ENCODE data around the gene ATXN10. TPM values are rescaled to one million over a fixed set of nuclear protein-coding genes. Genes with fewer than 3 reads are reported as not detected.

Gene ATXN10
- polyA plus RNA-seq, 2 donors = 23.1 to 82.7 TPM

DNA sequence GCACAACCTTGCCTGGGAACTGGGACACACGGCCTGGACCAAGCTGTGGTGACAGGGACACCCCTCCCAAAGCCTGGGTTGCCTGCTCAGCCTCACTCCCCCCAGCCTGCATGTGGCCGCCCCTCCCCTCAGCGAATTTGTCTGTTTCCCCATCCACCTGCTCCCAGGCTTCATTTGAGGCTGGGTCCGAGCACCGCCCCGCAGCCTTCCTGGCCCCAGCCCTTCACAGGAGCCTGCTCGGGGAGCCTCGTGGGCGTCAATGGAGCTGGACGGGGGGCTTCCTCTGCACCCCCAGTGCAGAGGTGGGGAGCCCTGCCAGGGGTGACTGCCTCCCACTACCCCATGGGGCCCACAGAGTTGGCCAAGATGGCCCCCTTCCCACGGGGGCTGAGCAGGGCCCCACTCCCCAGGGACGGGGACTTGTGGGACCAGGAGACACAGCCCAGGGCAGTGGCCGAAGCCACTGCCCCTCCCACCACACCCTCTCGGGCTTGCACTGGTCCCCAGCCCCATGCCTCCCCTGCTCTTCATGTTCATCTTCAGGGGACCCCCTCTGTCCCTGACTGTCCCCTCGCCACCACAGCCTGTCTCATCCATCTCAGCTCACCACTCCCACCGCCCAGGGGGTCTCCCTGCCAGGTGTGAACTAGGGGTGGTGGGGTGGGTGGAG is 213.7 kb downstream of the ATXN10 start:
- H3K27ac ChIP-seq (ENCODE audit: low read depth in 2 of 2, low read length in 1 of 2) = no peak overlapping the region
- H3K27me3 ChIP-seq (ENCODE audit: control insufficient read depth in 1 of 2, insufficient read depth in 2 of 2, low read length in 2 of 2) = peaks cover 0 to 1% of the 10 kb centered on the region in 2 donors
- no peaks in the 10 kb centered on the region for H3K9me3 ChIP-seq (ENCODE audit: control insufficient read depth in 2 of 2, insufficient read depth in 1 of 2, low read depth in 1 of 2, low read length in 1 of 2)
- WGBS, 2 donors = 77 to 81% methylated on average over 16 of the region's 16 CpGs
- peaks cover 3 to 29% of the 10 kb centered on the region in 2 donors for H3K4me1 ChIP-seq (ENCODE audit: control insufficient read depth in 2 of 2, insufficient read depth in 2 of 2, low read length in 1 of 2)
- H3K4me3 ChIP-seq (ENCODE audit: low read depth in 1 of 2, low read length in 2 of 2) = no peak overlapping the region
- no peaks in the 10 kb centered on the region for H3K36me3 ChIP-seq (ENCODE audit: control insufficient read depth in 2 of 2, insufficient read depth in 2 of 2, low read length in 1 of 2)

DNA sequence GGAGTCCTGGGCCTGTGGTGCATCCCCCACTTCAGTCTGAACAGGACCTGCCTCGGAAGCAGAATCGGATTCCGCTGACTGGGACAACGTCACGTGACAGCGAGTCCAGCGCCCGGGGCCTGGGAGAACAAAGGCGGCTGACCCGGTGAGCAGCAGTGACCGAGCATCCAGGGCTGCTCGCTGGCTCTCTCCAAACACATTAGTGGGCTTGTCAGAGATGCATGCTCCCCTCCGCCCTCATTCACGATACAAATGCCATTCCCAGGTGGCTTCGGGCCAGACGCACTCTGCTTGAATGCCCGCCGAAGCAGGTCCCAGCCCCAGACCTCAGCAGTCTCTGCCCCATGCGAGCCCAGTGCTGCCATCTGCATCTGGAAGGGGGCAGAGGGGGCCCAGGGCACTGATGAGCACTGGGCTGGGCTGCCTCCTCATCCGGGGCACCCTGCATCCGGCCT is 214.3 kb downstream of the ATXN10 start:
- 62 to 70% methylated on average over 21 of the region's 21 CpGs for WGBS, 2 donors
- Histone ChIP-seq H3K27ac (ENCODE audit: low read depth in 2 of 2, low read length in 1 of 2) (no peak overlapping the region), H3K36me3 (ENCODE audit: control insufficient read depth in 2 of 2, insufficient read depth in 2 of 2, low read length in 1 of 2) (no peaks in the 10 kb centered on the region), H3K27me3 (ENCODE audit: control insufficient read depth in 1 of 2, insufficient read depth in 2 of 2, low read length in 2 of 2) (no peaks in the 10 kb centered on the region), H3K4me1 (ENCODE audit: control insufficient read depth in 2 of 2, insufficient read depth in 2 of 2, low read length in 1 of 2) (peaks cover 3 to 27% of the 10 kb centered on the region in 2 donors), H3K9me3 (ENCODE audit: control insufficient read depth in 2 of 2, insufficient read depth in 1 of 2, low read depth in 1 of 2, low read length in 1 of 2) (no peaks in the 10 kb centered on the region), H3K4me3 (ENCODE audit: low read depth in 1 of 2, low read length in 2 of 2) (no peak overlapping the region)

DNA sequence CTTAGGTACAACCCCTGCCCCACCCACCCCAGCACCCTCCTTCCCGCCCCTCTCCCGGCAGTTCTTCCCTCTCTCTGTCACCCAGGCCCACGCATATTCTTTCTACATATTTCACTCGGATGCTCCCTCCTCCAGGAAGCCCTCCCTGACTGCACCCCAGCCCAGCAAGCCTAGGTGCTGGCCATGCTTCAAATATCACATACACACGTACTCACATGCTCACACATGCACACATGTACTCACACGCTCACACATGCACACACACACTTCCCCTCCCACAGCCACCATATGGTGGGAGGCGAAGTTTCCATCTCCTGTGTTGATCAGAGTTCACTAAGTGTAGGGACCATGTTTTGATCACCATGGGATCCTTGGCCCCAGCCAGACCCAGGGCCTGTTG is 214.9 kb downstream of the ATXN10 start:
- Histone ChIP-seq H3K4me1 (ENCODE audit: control insufficient read depth in 2 of 2, insufficient read depth in 2 of 2, low read length in 1 of 2) (peaks cover 3 to 27% of the 10 kb centered on the region in 2 donors), H3K27me3 (ENCODE audit: control insufficient read depth in 1 of 2, insufficient read depth in 2 of 2, low read length in 2 of 2) (no peaks in the 10 kb centered on the region), H3K4me3 (ENCODE audit: low read depth in 1 of 2, low read length in 2 of 2) (no peak overlapping the region), H3K27ac (ENCODE audit: low read depth in 2 of 2, low read length in 1 of 2) (no peak overlapping the region), H3K9me3 (ENCODE audit: control insufficient read depth in 2 of 2, insufficient read depth in 1 of 2, low read depth in 1 of 2, low read length in 1 of 2) (no peaks in the 10 kb centered on the region), H3K36me3 (ENCODE audit: control insufficient read depth in 2 of 2, insufficient read depth in 2 of 2, low read length in 1 of 2) (no peaks in the 10 kb centered on the region)
- 87% methylated on average over 7 of the region's 7 CpGs for WGBS, 2 donors

DNA sequence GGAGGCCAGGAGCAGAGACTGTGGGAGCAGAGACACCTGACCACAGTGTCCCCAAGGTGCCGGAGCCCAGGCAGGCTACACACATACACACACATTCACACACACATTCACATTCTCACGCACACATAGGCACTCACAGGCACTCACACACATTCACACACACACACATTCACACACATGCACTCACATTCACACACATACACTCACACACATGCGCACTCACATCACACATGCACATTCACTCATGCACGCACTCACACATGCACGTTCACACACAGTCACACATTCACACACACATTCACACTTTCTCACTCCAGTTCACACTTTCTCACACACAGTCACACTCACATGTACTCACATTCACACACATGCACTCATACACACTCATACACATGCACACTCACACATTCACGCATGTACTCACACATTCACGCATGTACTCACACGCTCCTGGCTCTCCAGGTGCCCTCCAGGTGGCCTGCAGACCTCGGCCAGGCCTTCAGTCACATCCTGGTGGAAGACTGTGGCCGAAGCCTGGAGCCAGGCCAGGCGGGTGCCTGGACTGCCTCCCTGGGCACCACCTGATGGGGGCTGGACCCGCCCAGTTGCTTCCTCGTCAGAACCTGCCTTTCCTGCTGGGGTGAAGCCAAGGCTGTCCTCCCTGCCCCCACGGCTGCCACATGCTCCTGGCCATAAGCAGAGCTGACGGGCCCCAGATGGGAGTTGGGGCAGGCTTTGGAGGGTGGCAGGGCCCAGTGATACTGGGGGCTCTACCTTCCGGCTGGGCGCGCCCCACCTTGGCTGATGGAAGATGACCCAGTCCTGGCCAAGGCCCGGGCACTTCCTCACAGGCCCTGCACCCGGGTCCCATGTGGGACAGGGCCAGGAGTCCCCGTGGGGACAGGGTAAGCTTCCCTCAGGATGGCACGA is 215.8 kb downstream of the ATXN10 start:
- Histone ChIP-seq H3K9me3 (ENCODE audit: control insufficient read depth in 2 of 2, insufficient read depth in 1 of 2, low read depth in 1 of 2, low read length in 1 of 2) (no peaks in the 10 kb centered on the region), H3K27me3 (ENCODE audit: control insufficient read depth in 1 of 2, insufficient read depth in 2 of 2, low read length in 2 of 2) (no peaks in the 10 kb centered on the region), H3K4me1 (ENCODE audit: control insufficient read depth in 2 of 2, insufficient read depth in 2 of 2, low read length in 1 of 2) (peaks cover 3 to 27% of the 10 kb centered on the region in 2 donors), H3K36me3 (ENCODE audit: control insufficient read depth in 2 of 2, insufficient read depth in 2 of 2, low read length in 1 of 2) (no peaks in the 10 kb centered on the region), H3K4me3 (ENCODE audit: low read depth in 1 of 2, low read length in 2 of 2) (no peak overlapping the region), H3K27ac (ENCODE audit: low read depth in 2 of 2, low read length in 1 of 2) (peak overlapping the region in 1 of 2 donors; percentile 27)
- WGBS, 2 donors = 72 to 73% methylated on average over 22 of the region's 22 CpGs

DNA sequence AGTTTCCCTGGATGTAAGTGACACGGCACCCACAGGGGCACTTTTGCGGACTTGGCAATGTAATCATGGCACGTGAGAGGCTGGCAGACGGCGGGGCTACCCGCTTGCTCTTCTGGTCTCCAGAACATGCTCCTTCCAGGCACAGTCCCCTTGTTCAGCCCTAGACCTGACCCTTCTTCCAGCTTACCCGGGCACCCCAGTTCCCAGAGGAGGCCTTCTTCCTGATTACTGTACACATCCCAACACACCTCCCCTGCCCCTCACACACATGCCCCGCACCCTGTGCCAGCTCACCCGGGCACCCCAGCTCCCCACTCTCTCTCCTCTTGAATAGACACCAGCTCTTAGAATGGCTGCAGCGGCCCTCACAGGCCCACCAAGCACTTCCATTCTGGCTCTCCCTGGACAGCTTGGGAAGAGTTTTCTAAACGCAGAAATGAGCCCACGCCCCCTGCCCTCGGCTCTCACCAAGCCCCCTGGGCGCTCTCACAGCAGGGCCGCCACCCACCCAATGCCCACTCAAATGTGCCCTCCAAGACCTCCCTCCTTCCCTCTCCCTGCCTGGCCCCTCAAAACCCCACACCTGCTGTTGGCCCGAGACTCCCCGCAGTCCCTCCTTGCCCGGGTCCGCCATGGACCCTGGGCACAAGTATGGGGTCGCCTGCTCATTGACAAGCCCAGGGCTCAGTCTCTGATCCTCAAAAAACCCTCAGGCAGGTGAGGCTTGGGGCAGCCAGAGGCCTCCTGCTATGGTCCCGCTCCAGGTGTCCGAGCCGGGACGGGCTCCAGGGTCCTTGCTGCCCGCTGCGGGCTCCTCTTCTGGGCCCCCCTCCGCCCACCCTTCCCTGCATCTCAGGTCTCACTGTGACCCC is 216.8 kb downstream of the ATXN10 start:
- H3K27me3 ChIP-seq (ENCODE audit: control insufficient read depth in 1 of 2, insufficient read depth in 2 of 2, low read length in 2 of 2) = no peaks in the 10 kb centered on the region
- peak overlapping the region in 1 of 2 donors; percentile 27 for H3K27ac ChIP-seq (ENCODE audit: low read depth in 2 of 2, low read length in 1 of 2)

DNA sequence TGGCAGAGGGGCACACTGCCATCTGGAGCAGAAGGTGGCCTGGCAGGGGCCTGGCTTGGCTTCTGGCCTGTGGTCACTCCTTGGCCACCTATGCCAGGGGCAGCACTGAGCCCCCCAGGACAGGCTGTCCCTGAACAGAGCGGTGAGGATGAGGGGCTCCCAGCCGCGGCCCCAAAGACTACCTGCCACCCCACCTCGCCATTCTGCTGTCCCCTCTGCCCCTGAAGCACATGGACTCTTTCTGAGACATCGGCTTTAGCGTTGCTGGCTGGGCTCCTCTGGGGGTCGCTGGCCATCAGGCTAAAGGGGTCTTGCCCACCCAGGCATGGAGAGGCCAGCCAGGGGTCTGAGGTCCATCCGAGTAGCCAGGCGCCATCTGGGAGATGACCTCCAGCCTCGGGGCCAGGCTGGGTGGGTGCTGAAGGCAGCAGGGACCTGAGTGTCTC is 217.5 kb downstream of the ATXN10 start:
- WGBS, 2 donors = 84 to 89% methylated on average over 10 of the region's 10 CpGs
- Histone ChIP-seq H3K4me3 (ENCODE audit: low read depth in 1 of 2, low read length in 2 of 2) (no peak overlapping the region), H3K27me3 (ENCODE audit: control insufficient read depth in 1 of 2, insufficient read depth in 2 of 2, low read length in 2 of 2) (no peaks in the 10 kb centered on the region), H3K9me3 (ENCODE audit: control insufficient read depth in 2 of 2, insufficient read depth in 1 of 2, low read depth in 1 of 2, low read length in 1 of 2) (no peaks in the 10 kb centered on the region), H3K36me3 (ENCODE audit: control insufficient read depth in 2 of 2, insufficient read depth in 2 of 2, low read length in 1 of 2) (no peaks in the 10 kb centered on the region), H3K4me1 (ENCODE audit: control insufficient read depth in 2 of 2, insufficient read depth in 2 of 2, low read length in 1 of 2) (peaks cover 3 to 20% of the 10 kb centered on the region in 2 donors), H3K27ac (ENCODE audit: low read depth in 2 of 2, low read length in 1 of 2) (no peak overlapping the region)

More for the DNA sequence above, 216.8 kb downstream of the ATXN10 start:
- WGBS, 2 donors = 91 to 93% methylated on average over 27 of the region's 27 CpGs
- Histone ChIP-seq H3K4me1 (ENCODE audit: control insufficient read depth in 2 of 2, insufficient read depth in 2 of 2, low read length in 1 of 2) (peaks cover 3 to 21% of the 10 kb centered on the region in 2 donors), H3K4me3 (ENCODE audit: low read depth in 1 of 2, low read length in 2 of 2) (no peak overlapping the region), H3K9me3 (ENCODE audit: control insufficient read depth in 2 of 2, insufficient read depth in 1 of 2, low read depth in 1 of 2, low read length in 1 of 2) (no peaks in the 10 kb centered on the region), H3K36me3 (ENCODE audit: control insufficient read depth in 2 of 2, insufficient read depth in 2 of 2, low read length in 1 of 2) (no peaks in the 10 kb centered on the region)

DNA sequence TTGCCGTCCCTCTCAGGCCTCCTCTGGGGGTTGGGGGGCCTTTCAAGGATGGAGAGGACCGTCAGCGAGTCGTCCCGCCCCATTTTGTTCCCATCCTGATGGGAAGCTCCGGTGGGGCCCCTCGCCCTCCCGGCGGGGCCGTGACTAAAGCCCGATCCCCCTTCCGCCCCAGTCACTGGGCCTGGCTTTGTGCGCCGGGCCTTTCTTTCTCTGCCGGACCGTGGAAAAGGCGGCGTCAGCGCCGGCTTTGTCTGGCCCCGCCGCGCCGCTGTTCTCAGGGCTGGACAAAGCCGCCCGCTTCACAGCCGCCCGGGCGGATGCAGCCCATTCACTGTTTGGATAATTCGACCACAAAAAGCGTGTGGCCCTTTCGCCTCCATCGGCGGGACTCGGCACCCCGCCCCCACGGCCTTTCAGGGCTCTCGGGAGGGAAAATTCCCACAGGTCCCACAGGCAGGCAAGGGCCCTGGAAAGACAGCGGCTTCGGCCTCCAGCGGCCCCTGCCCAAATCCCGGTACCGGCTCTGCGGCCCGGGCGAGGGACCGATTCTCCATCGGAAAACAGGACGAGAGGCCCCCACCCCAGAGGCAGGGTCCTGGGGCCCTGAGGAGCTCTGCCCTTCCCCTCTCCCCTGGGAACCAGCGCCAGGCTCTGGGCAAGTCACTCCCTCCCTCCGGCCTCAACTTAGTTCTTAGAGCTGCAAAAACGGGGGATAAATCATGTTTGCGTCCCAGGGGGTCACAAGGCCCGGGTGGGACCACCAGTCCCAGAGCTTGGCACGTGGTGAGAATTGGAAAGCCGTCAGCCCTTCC is 218.1 kb downstream of the ATXN10 start:
- H3K4me1 ChIP-seq (ENCODE audit: control insufficient read depth in 2 of 2, insufficient read depth in 2 of 2, low read length in 1 of 2) = peaks cover 3 to 20% of the 10 kb centered on the region in 2 donors
- H3K27me3 ChIP-seq (ENCODE audit: control insufficient read depth in 1 of 2, insufficient read depth in 2 of 2, low read length in 2 of 2) = no peaks in the 10 kb centered on the region
- no peak overlapping the region for H3K4me3 ChIP-seq (ENCODE audit: low read depth in 1 of 2, low read length in 2 of 2)
- WGBS, 2 donors = 34 to 35% methylated on average over 51 to 56 of the region's 56 CpGs
- no peaks in the 10 kb centered on the region for H3K36me3 ChIP-seq (ENCODE audit: control insufficient read depth in 2 of 2, insufficient read depth in 2 of 2, low read length in 1 of 2)
- no peaks in the 10 kb centered on the region for H3K9me3 ChIP-seq (ENCODE audit: control insufficient read depth in 2 of 2, insufficient read depth in 1 of 2, low read depth in 1 of 2, low read length in 1 of 2)
- H3K27ac ChIP-seq (ENCODE audit: low read depth in 2 of 2, low read length in 1 of 2) = no peak overlapping the region

DNA sequence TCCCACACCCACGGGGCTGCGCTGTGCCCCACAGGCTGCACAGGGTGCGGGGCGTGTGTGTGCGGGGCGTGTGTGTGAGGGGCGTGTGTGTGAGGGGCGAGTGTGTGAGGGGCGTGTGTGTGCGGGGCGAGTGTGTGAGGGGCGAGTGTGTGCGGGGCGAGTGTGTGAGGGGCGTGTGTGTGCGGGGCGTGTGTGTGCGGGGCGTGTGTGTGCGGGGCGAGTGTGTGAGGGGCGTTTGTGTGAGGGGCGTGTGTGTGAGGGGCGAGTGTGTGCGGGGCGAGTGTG is 218.7 kb downstream of the ATXN10 start:
- Histone ChIP-seq H3K4me3 (ENCODE audit: low read depth in 1 of 2, low read length in 2 of 2) (no peak overlapping the region), H3K27me3 (ENCODE audit: control insufficient read depth in 1 of 2, insufficient read depth in 2 of 2, low read length in 2 of 2) (no peaks in the 10 kb centered on the region), H3K9me3 (ENCODE audit: control insufficient read depth in 2 of 2, insufficient read depth in 1 of 2, low read depth in 1 of 2, low read length in 1 of 2) (no peaks in the 10 kb centered on the region), H3K27ac (ENCODE audit: low read depth in 2 of 2, low read length in 1 of 2) (no peak overlapping the region), H3K36me3 (ENCODE audit: control insufficient read depth in 2 of 2, insufficient read depth in 2 of 2, low read length in 1 of 2) (no peaks in the 10 kb centered on the region), H3K4me1 (ENCODE audit: control insufficient read depth in 2 of 2, insufficient read depth in 2 of 2, low read length in 1 of 2) (peaks cover 3 to 20% of the 10 kb centered on the region in 2 donors)
- 86 to 91% methylated on average over 21 to 26 of the region's 26 CpGs for WGBS, 2 donors

Data from esophagus (tissue), 2 donors.